Measurements from ENCODE around the gene GID8.

DNA sequence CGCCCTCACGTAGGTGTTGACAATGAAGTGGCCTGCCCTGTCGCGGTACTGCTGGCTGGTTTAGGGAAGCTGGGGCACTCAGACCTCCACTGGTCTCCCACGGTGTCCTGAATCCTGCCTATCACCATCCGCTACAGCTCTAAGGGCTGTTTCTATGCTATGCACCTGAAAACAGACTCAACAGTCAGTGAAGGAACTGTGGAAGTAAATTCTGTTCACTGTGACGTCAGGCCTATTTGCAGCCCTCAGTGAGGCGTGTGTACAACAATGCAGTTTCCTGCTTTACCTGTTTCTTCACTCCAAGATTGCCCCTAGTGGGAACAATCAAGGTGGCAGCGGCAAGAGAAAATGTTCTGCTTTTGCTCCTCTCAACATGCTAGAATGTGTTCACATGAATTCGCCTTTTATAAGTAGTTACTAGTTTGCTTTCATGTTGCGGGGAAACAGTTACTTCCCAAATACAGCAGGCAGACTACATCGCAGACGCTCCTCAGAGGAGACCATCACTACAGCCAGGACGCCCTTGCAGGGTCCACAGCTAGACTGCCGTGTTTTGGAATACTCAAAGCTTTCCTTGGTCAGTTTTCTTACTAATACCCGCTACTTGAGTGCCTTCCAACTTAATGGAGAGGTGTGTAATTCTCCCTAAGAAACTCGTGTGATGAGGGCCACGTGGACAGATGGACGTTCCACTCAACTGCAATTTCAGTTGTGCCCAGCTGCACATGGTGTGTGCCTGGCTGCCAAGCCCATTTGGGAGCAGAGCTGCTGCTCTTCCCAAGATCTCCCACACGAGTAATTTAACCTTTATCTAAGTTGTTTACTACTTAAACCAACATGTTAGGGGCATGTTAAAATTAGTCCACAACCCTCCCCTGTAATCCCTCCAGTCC is 37.0 kb upstream of the GID8 start:
- no peak for TF ChIP-seq U2AF2 (IDR thresholded peaks at IDR 0.05; ENCODE audit: low read depth, low read length)
- no peak for TF ChIP-seq ZNF850 (CRISPR knock-in tag; conservative IDR thresholded peaks at IDR 0.05)
- TF ChIP-seq, protein P1, sequence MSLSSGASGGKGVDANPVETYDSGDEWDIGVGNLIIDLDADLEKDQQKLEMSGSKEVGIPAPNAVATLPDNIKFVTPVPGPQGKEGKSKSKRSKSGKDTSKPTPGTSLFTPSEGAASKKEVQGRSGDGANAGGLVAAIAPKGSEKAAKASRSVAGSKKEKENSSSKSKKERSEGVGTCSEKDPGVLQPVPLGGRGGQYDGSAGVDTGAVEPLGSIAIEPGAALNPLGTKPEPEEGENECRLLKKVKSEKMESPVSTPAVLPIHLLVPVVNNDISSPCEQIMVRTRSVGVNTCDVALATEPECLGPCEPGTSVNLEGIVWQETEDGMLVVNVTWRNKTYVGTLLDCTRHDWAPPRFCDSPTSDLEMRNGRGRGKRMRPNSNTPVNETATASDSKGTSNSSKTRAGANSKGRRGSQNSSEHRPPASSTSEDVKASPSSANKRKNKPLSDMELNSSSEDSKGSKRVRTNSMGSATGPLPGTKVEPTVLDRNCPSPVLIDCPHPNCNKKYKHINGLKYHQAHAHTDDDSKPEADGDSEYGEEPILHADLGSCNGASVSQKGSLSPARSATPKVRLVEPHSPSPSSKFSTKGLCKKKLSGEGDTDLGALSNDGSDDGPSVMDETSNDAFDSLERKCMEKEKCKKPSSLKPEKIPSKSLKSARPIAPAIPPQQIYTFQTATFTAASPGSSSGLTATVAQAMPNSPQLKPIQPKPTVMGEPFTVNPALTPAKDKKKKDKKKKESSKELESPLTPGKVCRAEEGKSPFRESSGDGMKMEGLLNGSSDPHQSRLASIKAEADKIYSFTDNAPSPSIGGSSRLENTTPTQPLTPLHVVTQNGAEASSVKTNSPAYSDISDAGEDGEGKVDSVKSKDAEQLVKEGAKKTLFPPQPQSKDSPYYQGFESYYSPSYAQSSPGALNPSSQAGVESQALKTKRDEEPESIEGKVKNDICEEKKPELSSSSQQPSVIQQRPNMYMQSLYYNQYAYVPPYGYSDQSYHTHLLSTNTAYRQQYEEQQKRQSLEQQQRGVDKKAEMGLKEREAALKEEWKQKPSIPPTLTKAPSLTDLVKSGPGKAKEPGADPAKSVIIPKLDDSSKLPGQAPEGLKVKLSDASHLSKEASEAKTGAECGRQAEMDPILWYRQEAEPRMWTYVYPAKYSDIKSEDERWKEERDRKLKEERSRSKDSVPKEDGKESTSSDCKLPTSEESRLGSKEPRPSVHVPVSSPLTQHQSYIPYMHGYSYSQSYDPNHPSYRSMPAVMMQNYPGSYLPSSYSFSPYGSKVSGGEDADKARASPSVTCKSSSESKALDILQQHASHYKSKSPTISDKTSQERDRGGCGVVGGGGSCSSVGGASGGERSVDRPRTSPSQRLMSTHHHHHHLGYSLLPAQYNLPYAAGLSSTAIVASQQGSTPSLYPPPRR (CRISPR knock-in tag; IDR thresholded peaks at IDR 0.05; ENCODE audit: borderline replicate concordance): no peak
- TF ChIP-seq RARA (CRISPR knock-in tag; IDR thresholded peaks at IDR 0.05): no peak
- TF ChIP-seq HNRNPUL1 (IDR thresholded peaks at IDR 0.05; ENCODE audit: low read depth, low read length): no peak
